Suprapubic skin (tissue), 3 donors: ENCODE data around the gene C16orf89.

Experiments used
- EP300 ChIP-seq: sonication (generic); formaldehyde crosslinking; IDR thresholded peaks from one replicate; pipeline ENCODE4 v1.6.1; 2017; ENCODE audit warnings: antibody characterized with exemption
- POLR2A ChIP-seq, 2 donors: fragments of 450-650 bp; IDR thresholded peaks; one replicate each; pipeline ENCODE4 v1.6.1; 2017; ENCODE audit warnings: antibody characterized with exemption in 2 of 2, mild to moderate bottlenecking in 2 of 2, moderate library complexity in 2 of 2
- TF ChIP-seq, protein P1 (sequence below), 2 donors: fragments of 200-600 bp in 1 of 2; fragments of 450-650 bp in 1 of 2; sonication (generic) in 1 of 2; IDR thresholded peaks; one replicate each; pipeline ENCODE4 v1.5.1; 2016 to 2019; ENCODE audit warnings: antibody characterized with exemption in 2 of 2, mild to moderate bottlenecking in 1 of 2, moderate library complexity in 1 of 2

DNA sequence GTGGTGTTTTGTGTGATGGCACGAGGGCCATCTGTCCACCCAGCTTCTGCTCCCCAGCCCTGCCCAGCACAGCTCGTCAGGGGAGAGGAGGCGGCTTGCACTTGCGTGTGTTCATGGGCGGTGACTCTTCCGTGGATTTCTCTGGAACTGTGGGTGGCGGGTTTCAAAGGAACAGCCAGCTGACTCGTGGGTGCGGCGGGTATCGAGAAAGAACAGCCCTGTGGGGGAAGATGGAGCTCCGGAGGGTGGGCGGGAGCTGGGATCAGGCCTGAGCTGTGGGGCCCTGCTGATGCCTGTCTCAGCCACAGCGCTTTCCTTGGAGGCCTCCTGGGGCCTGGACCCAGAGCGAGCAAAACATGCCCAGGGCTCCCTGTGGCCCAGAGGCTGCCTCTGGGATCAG, 45.2 kb downstream of the C16orf89 start:
- TF ChIP-seq POLR2A (IDR thresholded peaks at IDR 0.05) (no peak), EP300 (no peak)
- TF ChIP-seq, protein P1, sequence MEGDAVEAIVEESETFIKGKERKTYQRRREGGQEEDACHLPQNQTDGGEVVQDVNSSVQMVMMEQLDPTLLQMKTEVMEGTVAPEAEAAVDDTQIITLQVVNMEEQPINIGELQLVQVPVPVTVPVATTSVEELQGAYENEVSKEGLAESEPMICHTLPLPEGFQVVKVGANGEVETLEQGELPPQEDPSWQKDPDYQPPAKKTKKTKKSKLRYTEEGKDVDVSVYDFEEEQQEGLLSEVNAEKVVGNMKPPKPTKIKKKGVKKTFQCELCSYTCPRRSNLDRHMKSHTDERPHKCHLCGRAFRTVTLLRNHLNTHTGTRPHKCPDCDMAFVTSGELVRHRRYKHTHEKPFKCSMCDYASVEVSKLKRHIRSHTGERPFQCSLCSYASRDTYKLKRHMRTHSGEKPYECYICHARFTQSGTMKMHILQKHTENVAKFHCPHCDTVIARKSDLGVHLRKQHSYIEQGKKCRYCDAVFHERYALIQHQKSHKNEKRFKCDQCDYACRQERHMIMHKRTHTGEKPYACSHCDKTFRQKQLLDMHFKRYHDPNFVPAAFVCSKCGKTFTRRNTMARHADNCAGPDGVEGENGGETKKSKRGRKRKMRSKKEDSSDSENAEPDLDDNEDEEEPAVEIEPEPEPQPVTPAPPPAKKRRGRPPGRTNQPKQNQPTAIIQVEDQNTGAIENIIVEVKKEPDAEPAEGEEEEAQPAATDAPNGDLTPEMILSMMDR (IDR thresholded peaks at IDR 0.05): no peak
